ENCODE data around the gene SMAD3.

SMAD3 gene

GRCh38 chr15:67180514-67181191 is 115.3 kb downstream of the SMAD3 start:
- no peak overlapping the region for H3K27ac ChIP-seq
- no peaks in the 10 kb centered on the region for H3K27me3 ChIP-seq (ENCODE audit: insufficient read depth, low read depth, severe bottlenecking)
- H3K4me3 ChIP-seq (ENCODE audit: low read depth, low read length) = no peak overlapping the region
- H3K36me3 ChIP-seq = no peaks in the 10 kb centered on the region
- H3K9me3 ChIP-seq (ENCODE audit: severe bottlenecking) = no peaks in the 10 kb centered on the region
- peak; percentile 23; the same call in 1 of the 2 replicates for TF ChIP-seq CTCF (IDR thresholded peaks at IDR 0.05; ENCODE audit: low read depth, low read length)
- no peak for DNase-seq

DNA sequence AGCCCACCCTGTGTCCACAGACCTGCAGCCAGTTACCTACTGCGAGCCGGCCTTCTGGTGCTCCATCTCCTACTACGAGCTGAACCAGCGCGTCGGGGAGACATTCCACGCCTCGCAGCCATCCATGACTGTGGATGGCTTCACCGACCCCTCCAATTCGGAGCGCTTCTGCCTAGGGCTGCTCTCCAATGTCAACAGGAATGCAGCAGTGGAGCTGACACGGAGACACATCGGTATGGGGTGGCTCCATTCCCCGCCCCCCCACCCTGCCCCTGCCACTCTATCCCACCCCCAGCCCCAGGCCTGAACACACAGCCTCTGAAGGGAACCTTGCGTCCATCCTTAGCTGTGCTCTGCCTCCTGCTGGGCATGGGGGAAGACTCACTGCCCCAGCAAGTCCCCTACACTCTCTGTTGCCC is 115.8 kb downstream of the SMAD3 start:
- Histone ChIP-seq H3K27ac (no peak overlapping the region), H3K27me3 (ENCODE audit: insufficient read depth, low read depth, severe bottlenecking) (no peaks in the 10 kb centered on the region), H3K4me3 (ENCODE audit: low read depth, low read length) (no peak overlapping the region), H3K9me3 (ENCODE audit: severe bottlenecking) (no peaks in the 10 kb centered on the region), H3K36me3 (no peaks in the 10 kb centered on the region)
- no peak for DNase-seq
- no peak for TF ChIP-seq CTCF (IDR thresholded peaks at IDR 0.05; ENCODE audit: low read depth, low read length)

- Histone ChIP-seq H3K27me3 (ENCODE audit: insufficient read depth, low read depth, severe bottlenecking) (no peaks in the 10 kb centered on the region), H3K27ac (no peak overlapping the region), H3K36me3 (0 out of 2 replicates have a peak, but pooled peaks cover under 1% of the 10 kb centered on the region), H3K4me3 (ENCODE audit: low read depth, low read length) (no peak overlapping the region), H3K9me3 (ENCODE audit: severe bottlenecking) (no peaks in the 10 kb centered on the region)
- DNase-seq = no peak
- no peak for TF ChIP-seq CTCF (IDR thresholded peaks at IDR 0.05; ENCODE audit: low read depth, low read length)
These were observed 118.2 kb downstream of the SMAD3 start for GRCh38 chr15:67183443-67184169.

DNA sequence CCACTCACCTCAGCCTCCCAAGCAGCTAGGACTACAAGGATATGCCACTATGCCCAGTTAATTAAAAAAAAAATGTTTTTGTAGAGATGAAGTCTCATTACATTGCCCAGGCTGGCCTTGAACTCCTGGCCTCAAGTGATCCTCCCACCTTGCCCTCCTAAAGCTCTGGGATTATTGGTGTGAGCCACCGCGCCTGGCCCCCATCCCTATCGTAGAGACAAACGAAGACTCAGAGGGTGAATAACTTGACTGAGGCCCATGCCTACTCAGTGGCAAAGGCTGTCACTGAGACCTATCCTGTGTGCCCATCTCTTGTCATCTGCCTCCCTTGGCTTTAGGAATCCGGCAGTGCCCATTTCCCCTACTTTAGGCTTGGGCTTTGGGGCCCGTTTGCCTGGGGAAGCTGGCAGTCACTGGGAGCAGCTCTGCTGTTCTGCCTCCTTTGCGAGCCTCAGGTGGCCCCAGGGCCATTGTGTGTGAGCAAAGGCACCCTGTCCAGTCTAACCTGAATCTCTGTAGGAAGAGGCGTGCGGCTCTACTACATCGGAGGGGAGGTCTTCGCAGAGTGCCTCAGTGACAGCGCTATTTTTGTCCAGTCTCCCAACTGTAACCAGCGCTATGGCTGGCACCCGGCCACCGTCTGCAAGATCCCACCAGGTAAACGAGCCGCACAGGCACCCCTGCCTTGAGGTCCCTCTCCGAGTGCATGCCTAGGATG is 119.0 kb downstream of the SMAD3 start:
- Histone ChIP-seq H3K27ac (no peak overlapping the region), H3K9me3 (ENCODE audit: severe bottlenecking) (no peaks in the 10 kb centered on the region), H3K36me3 (0 out of 2 replicates have a peak, but pooled peaks cover 2% of the 10 kb centered on the region), H3K4me3 (ENCODE audit: low read depth, low read length) (no peak overlapping the region), H3K27me3 (ENCODE audit: insufficient read depth, low read depth, severe bottlenecking) (no peaks in the 10 kb centered on the region)
- TF ChIP-seq CTCF (IDR thresholded peaks at IDR 0.05; ENCODE audit: low read depth, low read length) = no peak
- no peak for DNase-seq

DNA sequence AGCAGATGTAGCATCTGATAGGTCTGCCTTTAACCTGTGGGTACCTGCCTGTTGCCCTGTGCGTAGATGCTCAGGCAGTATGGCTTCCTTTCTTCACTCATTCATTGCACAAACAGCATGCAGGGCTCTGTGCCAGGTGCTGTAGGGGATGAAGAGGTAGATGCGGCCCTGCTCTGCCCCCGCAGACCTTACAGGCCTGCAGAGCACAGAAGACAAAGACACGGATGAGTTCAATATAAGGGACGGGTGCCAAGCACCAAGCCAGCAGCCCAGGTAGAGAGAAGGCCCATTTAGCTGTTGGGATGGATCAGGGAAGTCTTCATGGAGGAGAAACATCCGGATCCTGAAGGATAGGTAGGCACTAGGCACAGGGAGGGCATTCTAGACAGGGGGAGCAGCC is 119.6 kb downstream of the SMAD3 start:
- no peak for TF ChIP-seq CTCF (IDR thresholded peaks at IDR 0.05; ENCODE audit: low read depth, low read length)
- H3K27ac ChIP-seq = no peak overlapping the region
- no peak for DNase-seq

More for the DNA sequence above, 119.6 kb downstream of the SMAD3 start:
- Histone ChIP-seq H3K4me3 (ENCODE audit: low read depth, low read length) (no peak overlapping the region), H3K9me3 (ENCODE audit: severe bottlenecking) (no peaks in the 10 kb centered on the region), H3K36me3 (0 out of 2 replicates have a peak, but pooled peaks cover 2% of the 10 kb centered on the region), H3K27me3 (ENCODE audit: insufficient read depth, low read depth, severe bottlenecking) (no peaks in the 10 kb centered on the region)
